HG02852 (cell line): Measurements from ENCODE around the gene PAFAH1B2.
"Not testable (repeated sequence)": the region's sequence is repeated elsewhere in the genome, so short reads cannot be mapped to it uniquely, and the experiment has no call there.

ENCODE experiments used
- ATAC-seq: cut with Tn5 transposase; IDR thresholded peaks from one replicate; pipeline ENCODE4 v1.9.1; 2021; ENCODE audit warnings: mild to moderate bottlenecking, moderate library complexity; ENCODE audit not compliant: unreplicated experiment

The PAFAH1B2 gene

GRCh38 chr11:117171007-117171403, 26.9 kb downstream of the PAFAH1B2 start:
- no peak for ATAC-seq

GRCh38 chr11:117171404-117172061, 27.4 kb downstream of the PAFAH1B2 start:
- ATAC-seq = no peak

GRCh38 chr11:117172724-117173421, 28.8 kb downstream of the PAFAH1B2 start:
- no peak for ATAC-seq

DNA sequence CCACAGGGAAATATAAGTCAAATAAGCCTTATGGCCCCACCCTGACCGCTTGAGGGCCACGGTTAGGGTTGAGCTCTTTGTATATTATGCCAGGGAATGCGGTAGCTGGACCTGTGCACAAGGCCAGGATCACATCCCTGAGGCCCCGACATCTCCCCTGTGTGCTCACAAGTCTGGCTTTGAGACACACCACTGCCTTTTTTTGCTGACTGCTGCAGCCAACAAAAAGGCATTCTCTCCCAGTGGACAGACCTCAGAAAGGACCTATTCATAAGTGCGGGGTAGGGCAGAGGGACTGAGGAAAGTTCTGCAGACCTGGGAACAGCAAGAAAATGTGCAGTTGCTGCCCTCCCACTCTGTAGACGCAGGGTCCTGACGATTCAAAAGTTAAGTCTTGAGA, 31.0 kb downstream of the PAFAH1B2 start:
- no peak for ATAC-seq

GRCh38 chr11:117175781-117176180, 31.7 kb downstream of the PAFAH1B2 start:
- no peak for ATAC-seq

- no peak for ATAC-seq
These were observed 32.1 kb downstream of the PAFAH1B2 start for GRCh38 chr11:117176186-117176585.

DNA sequence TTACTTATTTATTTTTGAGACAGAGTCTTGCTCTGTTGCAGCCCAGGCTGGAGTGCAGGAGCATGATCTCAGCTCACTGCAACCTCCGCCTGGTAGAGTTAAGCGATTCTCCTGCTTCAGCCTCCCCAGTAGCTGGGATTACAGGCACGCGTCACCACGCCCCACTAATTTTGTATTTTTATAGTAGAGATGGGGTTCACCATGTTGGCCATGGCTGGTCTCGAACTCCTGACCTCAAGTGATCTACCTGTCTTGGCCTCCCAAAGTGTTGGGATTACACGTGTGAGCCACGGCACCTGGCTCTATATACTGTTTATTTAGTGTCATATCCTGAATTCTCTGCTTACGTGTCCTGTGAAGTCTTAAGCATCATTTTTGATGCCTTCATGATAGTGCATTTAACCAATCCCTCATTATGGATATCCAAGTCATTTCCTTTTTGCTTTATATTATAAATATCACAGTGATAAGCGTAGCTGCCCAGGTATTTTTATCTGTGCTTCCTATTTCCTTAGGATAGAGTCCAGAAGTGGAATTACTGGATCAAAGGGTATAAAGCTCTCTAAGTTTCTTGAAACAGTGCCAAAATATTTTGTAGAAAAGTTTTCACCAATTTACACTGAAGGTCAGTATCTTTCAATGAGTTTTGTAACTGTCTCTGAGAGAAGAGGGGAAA, 33.6 kb downstream of the PAFAH1B2 start:
- no peak for ATAC-seq

DNA sequence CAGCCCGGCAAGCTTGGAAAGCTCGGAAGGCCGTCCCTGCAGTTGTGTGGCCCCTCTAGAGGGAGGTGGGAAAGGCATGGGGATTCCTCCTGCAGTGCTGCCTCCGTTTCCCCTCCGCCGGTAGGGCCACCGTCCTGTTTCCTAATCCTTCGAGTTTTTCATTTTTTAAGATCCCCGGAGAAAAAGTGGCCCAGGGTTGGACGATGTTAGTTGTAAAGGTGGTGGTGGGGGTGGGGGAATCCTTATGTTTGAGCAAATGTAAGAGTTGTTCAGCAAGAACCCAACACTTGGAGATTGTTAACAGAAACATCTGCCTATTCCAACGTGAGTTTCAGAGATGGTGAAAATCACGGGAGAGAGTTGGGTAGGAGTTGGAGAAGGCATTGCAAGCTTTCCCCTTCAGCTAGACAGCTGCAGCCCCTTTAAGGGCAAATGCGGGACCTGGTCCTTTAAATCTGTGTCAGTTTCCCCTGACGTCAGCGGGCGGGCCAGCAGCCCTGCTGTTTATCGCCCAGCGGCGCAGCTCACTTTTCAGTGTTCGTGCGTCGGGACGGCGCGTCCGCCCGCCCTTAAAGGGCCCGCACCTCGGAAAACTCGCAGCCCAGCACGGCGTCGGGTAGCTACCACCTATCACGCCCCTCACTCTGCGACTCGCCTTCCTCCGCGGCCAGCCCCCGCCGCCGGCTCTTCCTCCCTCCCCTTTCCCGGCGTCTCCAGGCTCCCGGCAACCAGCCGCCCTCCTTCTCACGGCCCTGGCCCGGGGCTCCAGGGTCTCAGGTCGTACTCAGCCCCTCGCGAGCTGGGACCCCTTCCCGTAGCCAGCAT, 34.3 kb downstream of the PAFAH1B2 start, which contains the start of gene SIDT2:
SIDT2 (plus strand) TSS at position 534 of the 825 bp plus-strand sequence. CDS start 521 bp downstream, outside the sequence.
- peak; percentile 90 for ATAC-seq

GRCh38 chr11:117179048-117179999, 35.2 kb downstream of the PAFAH1B2 start:
- peak; percentile 35 for ATAC-seq

- ATAC-seq = no peak
These were observed 35.9 kb downstream of the PAFAH1B2 start for GRCh38 chr11:117180020-117180419.

DNA sequence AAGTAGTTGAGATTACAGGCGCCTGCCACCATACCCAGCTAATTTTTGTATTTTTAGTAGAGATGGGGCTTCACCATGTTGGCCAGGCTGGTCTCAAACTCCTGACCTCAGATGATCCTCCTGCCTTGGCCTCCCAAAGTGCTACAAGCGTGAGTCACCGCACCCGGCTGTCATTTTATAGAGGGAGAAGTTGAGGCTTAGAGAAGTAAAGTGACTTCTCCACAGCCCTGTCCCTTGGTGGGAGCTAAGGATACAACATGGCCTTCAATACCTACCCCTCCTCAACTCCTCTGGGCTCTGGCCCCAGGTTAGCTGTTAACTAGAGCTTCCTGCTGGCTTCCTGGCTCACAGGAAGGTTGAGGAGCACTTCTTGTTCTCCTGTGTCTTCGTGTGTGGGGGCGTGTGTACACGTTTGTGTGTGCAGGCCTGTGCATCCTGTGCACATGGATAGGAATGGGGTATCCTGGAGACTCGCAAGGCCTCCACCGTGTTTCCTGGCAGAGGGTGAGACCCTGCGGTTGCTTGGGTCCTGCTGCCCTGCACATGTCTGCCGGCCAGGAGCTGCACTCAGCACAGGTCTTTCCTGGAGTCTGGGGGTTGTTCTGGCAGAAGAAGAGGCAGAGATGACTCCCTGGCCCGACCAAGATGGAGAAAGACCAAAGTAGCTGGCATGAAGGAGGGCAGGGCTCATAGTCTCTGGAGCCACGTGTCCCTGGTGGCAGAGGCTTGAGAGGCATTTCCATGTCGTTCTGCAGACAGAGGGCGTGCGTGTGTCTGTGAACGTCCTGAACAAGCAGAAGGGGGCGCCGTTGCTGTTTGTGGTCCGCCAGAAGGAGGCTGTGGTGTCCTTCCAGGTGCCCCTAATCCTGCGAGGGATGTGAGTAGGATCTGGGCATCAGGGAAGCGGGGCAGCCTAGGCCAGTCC, 36.8 kb downstream of the PAFAH1B2 start:
- no peak for ATAC-seq

GRCh38 chr11:117181586-117182550, 37.8 kb downstream of the PAFAH1B2 start:
- ATAC-seq = no peak

- no peak for ATAC-seq
These were observed 38.5 kb downstream of the PAFAH1B2 start for GRCh38 chr11:117182551-117182935.

- not testable (repeated sequence) for ATAC-seq
These were observed 39.1 kb downstream of the PAFAH1B2 start for GRCh38 chr11:117183178-117183577.

DNA sequence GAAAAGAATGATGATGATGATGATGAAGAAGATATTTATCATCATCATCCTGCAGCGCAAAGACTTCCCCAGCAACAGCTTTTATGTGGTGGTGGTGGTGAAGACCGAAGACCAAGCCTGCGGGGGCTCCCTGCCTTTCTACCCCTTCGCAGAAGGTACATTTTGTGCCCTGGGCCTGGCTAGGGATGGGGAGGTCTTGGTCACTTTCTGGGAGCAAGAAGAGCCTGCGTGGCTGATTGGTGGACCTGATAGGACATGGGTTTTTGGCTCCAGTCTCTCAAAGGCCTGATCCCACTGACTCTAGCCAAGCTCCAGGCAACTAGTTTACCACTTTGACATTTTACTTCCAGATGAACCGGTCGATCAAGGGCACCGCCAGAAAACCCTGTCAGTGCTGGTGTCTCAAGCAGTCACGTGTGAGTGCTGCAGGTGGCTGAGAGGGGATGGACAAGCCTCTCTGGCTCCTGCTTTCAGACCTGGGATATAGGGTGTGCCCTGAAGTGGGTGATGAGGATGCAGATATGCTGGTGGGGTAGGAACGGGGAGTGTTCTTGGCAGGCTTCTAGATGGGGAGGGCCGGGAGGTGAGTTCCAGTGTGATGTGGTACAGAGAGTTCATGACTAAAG, 39.8 kb downstream of the PAFAH1B2 start:
- ATAC-seq = no peak

DNA sequence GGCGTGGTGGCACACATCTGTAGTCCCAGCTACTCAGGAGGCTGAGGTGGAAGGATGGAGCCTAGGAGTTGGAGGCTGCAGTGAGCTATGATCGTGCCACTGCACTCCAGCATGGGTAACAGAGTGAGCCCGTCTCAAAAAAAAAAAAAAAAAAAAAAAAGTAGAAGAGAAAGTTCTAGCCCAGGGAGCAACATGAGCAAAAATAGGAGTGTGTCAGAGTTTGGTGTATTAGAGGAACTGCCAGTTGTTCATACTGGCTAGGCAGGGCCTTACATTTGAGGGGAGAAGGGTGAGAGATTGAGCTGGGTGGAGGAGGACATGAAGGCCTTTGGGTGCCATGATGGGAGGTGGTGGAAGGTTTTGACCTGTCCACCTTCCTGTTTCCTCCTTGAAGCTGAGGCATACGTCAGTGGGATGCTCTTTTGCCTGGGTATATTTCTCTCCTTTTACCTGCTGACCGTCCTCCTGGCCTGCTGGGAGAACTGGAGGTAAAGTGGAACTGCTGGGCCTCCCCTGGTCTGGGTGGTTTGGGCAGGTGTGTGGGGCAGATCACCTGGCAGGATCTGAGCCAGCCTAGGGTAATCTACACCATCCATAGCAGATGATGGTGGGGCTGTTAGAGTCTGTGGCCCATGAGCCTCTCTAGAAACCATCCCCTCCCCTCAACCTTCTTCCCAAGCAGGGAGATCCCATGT, 41.8 kb downstream of the PAFAH1B2 start:
- ATAC-seq = no peak

GRCh38 chr11:117186431-117186761, 42.3 kb downstream of the PAFAH1B2 start:
- no peak for ATAC-seq
